Measurements from ENCODE around the gene MAGEB18.

GRCh38 chrX:26100421-26100920 lies 37.7 kb upstream of the MAGEB18 start:
- TF ChIP-seq CTCF (optimal IDR thresholded peaks at IDR 0.05 in 1 of 3, IDR thresholded peaks at IDR 0.05 in 1 of 3, conservative IDR thresholded peaks at IDR 0.05 in 1 of 3; ENCODE audit: extremely low read depth in 1 of 3, insufficient read depth in 2 of 3, low read length in 3 of 3) (no peak), EZH2 (IDR thresholded peaks at IDR 0.05; ENCODE audit: low read length) (no peak)

Measured in keratinocyte (primary cell).